Stimulated activated CD4-positive, alpha-beta T cell treated with anti-CD3 and anti-CD28 coated beads, TNF-alpha, amount 100 ng/mL, for 4 hours (primary cell): Measurements from ENCODE around the gene TSPAN32.

Experiments used
- DNase-seq, 3 experiments: peaks; one replicate each; pipeline ENCODE4 v3.0.0-alpha.2; 2020; ENCODE audit warnings: low read depth in 3 of 3

TSPAN32 gene

GRCh38 chr11:2301631-2302305, at the start of gene TSPAN32, which contains the start of gene C11orf21:
TSS of gene TSPAN32 (plus strand) at chr11:2302013. CDS start at chr11:2302150, 137 bp downstream.
TSS of gene C11orf21 (minus strand) at chr11:2301918. CDS start at chr11:2301808, 110 bp downstream.
- DNase-seq = no peak

GRCh38 chr11:2252018-2252417, 49.8 kb upstream of the TSPAN32 start:
- DNase-seq = no peak

- no peak for DNase-seq
These were observed 45.4 kb upstream of the TSPAN32 start for GRCh38 chr11:2256293-2256913.

- DNase-seq = no peak
These were observed 44.7 kb upstream of the TSPAN32 start for GRCh38 chr11:2256951-2257700.

- DNase-seq = no peak
These were observed 43.0 kb upstream of the TSPAN32 start for GRCh38 chr11:2258501-2259465.

GRCh38 chr11:2259466-2259830, 42.4 kb upstream of the TSPAN32 start:
- DNase-seq = no peak

- DNase-seq = no peak
These were observed 41.8 kb upstream of the TSPAN32 start for GRCh38 chr11:2259897-2260451.

- no peak for DNase-seq
These were observed 41.1 kb upstream of the TSPAN32 start for GRCh38 chr11:2260491-2261364.

- no peak for DNase-seq
These were observed 40.2 kb upstream of the TSPAN32 start for GRCh38 chr11:2261436-2262230.

- no peak for DNase-seq
These were observed 39.3 kb upstream of the TSPAN32 start for GRCh38 chr11:2262301-2263070.

GRCh38 chr11:2263071-2263565, 38.7 kb upstream of the TSPAN32 start:
- no peak for DNase-seq

- DNase-seq = no peak
These were observed 38.0 kb upstream of the TSPAN32 start for GRCh38 chr11:2263724-2264360.

GRCh38 chr11:2264366-2265053, 37.3 kb upstream of the TSPAN32 start:
- DNase-seq = no peak

GRCh38 chr11:2265396-2265795, 36.4 kb upstream of the TSPAN32 start:
- no peak for DNase-seq

- DNase-seq = no peak
These were observed 35.8 kb upstream of the TSPAN32 start for GRCh38 chr11:2265854-2266585.

- no peak for DNase-seq
These were observed 35.1 kb upstream of the TSPAN32 start for GRCh38 chr11:2266586-2267305.
